HEK293T (cell line): ENCODE measurements around the gene HHAT.

Experiments used
- ARNT ChIP-seq: fragments of 450-650 bp; IDR thresholded peaks from 2 replicates; pipeline ENCODE4 v1.6.1; 2017; ENCODE audit warnings: mild to moderate bottlenecking
- BHLHE40 ChIP-seq: fragments of 450-650 bp; IDR thresholded peaks from 2 replicates; pipeline ENCODE4 v1.6.1; 2016; ENCODE audit warnings: mild to moderate bottlenecking, moderate library complexity, borderline replicate concordance
- CTBP1 ChIP-seq: fragments of 450-650 bp; IDR thresholded peaks from 2 replicates; pipeline ENCODE4 v1.6.1; 2016; ENCODE audit warnings: borderline replicate concordance
- FOXK2 ChIP-seq: fragments of 450-650 bp; IDR thresholded peaks from 2 replicates; pipeline ENCODE4 v1.6.1; 2016; ENCODE audit warnings: mild to moderate bottlenecking
- FOXM1 ChIP-seq: fragments of 450-650 bp; IDR thresholded peaks from 2 replicates; pipeline ENCODE4 v1.6.1; 2017; ENCODE audit warnings: mild to moderate bottlenecking, borderline replicate concordance
- HDGF ChIP-seq: fragments of 450-650 bp; IDR thresholded peaks from 2 replicates; pipeline ENCODE4 v1.6.1; 2017; ENCODE audit warnings: antibody characterized with exemption, borderline replicate concordance
- L3MBTL2 ChIP-seq: fragments of 450-650 bp; conservative IDR thresholded peaks from 2 replicates; pipeline ENCODE4 v1.6.1; 2016; ENCODE audit warnings: mild to moderate bottlenecking
- LEF1 ChIP-seq: fragments of 450-650 bp; IDR thresholded peaks from 2 replicates; pipeline ENCODE4 v1.6.1; 2017; ENCODE audit warnings: mild to moderate bottlenecking, borderline replicate concordance
- NFRKB ChIP-seq: fragments of 450-650 bp; IDR thresholded peaks from 2 replicates; pipeline ENCODE4 v1.6.1; 2016; ENCODE audit warnings: mild to moderate bottlenecking, moderate library complexity
- PKNOX1 ChIP-seq: fragments of 450-650 bp; IDR thresholded peaks from 2 replicates; pipeline ENCODE4 v1.6.1; 2016
- SP1 ChIP-seq: fragments of 450-650 bp; IDR thresholded peaks from 2 replicates; pipeline ENCODE4 v1.6.1; 2017
- SUZ12 ChIP-seq: fragments of 450-650 bp; IDR thresholded peaks from 2 replicates; pipeline ENCODE4 v1.6.1; 2016; ENCODE audit warnings: mild to moderate bottlenecking

GRCh38 chr1:210600421-210601159, 271.9 kb downstream of the HHAT start:
- TF ChIP-seq LEF1: no peak
- no peak for TF ChIP-seq SP1
- TF ChIP-seq PKNOX1: no peak
- no peak for TF ChIP-seq HDGF
- no peak for TF ChIP-seq SUZ12
- no peak for TF ChIP-seq ARNT
- TF ChIP-seq CTBP1: no peak
- TF ChIP-seq NFRKB: no peak
- TF ChIP-seq BHLHE40: no peak
- TF ChIP-seq FOXM1: no peak
- no peak for TF ChIP-seq L3MBTL2
- TF ChIP-seq FOXK2: no peak
